ACC112 (cell line): Measurements from ENCODE around the gene PHACTR4.
"Not testable (repeated sequence)": the region's sequence is repeated elsewhere in the genome, so short reads cannot be mapped to it uniquely, and the experiment has no call there.

Experiments
- H2AFZ ChIP-seq: fragments of 200-600 bp; sonication (generic); one replicate; pipeline ENCODE4 v1.6.0; 2017; ENCODE audit warnings: antibody characterized with exemption, low read length; ENCODE audit not compliant: unreplicated experiment
- H3K27ac ChIP-seq: fragments of 200-600 bp; sonication (generic); 2 replicates; pipeline ENCODE4 v1.5.1; 2014; ENCODE audit warnings: low read depth, mild to moderate bottlenecking, antibody characterized with exemption, low read length, moderate library complexity
- H3K27me3 ChIP-seq: fragments of 200-600 bp; sonication (generic); 2 replicates; pipeline ENCODE4 v1.6.1; 2014; ENCODE audit warnings: mild to moderate bottlenecking, antibody characterized with exemption, low read length, moderate library complexity, mixed read lengths; ENCODE audit not compliant: insufficient read depth
- H3K36me3 ChIP-seq: fragments of 200-600 bp; sonication (generic); 2 replicates; pipeline ENCODE4 v1.6.1; 2016; ENCODE audit warnings: mild to moderate bottlenecking, antibody characterized with exemption, low read length, moderate library complexity, mixed read lengths; ENCODE audit not compliant: insufficient read depth
- H3K4me1 ChIP-seq: fragments of 200-600 bp; sonication (generic); one replicate; pipeline ENCODE4 v1.6.1; 2016; ENCODE audit warnings: low read length, mixed read lengths; ENCODE audit not compliant: insufficient read depth, unreplicated experiment, control insufficient read depth
- H3K4me3 ChIP-seq: fragments of 200-600 bp; sonication (generic); 2 replicates; pipeline ENCODE4 v1.5.1; 2014; ENCODE audit warnings: mild to moderate bottlenecking, low read depth, low read length
- H3K79me2 ChIP-seq: fragments of 200-600 bp; sonication (generic); one replicate; pipeline ENCODE4 v1.6.0; 2016; ENCODE audit warnings: low read length; ENCODE audit not compliant: control insufficient read depth, unreplicated experiment, insufficient read depth

Gene PHACTR4

GRCh38 chr1:28538286-28538685 is 168.7 kb downstream of the PHACTR4 start:
- H3K79me2 ChIP-seq: no peaks in the 10 kb centered on the region
- no peak overlapping the region for H2AFZ ChIP-seq
- no peaks in the 10 kb centered on the region for H3K4me1 ChIP-seq
- no peaks in the 10 kb centered on the region for H3K27me3 ChIP-seq
- H3K36me3 ChIP-seq: peaks cover 7% of the 10 kb centered on the region; the same call in 1 of the 2 replicates
- H3K4me3 ChIP-seq: no peak overlapping the region
- no peak overlapping the region for H3K27ac ChIP-seq

DNA sequence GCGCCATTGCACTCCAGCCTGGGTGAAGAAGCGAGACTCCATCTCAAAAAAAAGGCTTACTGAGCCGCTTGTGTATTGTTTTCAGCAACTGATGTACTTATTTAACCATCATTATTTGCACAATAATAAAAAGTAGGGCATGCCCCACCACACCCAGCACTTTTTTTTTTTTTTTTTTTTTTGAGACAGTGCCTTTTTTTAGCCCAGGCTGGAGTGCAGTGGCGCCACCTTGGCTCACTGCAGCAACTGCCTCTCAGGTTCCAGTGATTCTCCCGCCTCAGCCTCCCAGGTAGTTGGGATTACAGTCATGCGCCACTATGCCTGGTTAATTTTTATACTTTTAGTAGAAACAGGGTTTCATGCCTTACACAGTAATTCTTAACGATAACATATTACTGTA is 171.1 kb downstream of the PHACTR4 start:
- no peak overlapping the region for H3K27ac ChIP-seq

GRCh38 chr1:28541414-28542015 is 172.0 kb downstream of the PHACTR4 start:
- not testable (repeated sequence) for H3K27me3 ChIP-seq, H2AFZ ChIP-seq, H3K79me2 ChIP-seq, H3K4me3 ChIP-seq, H3K36me3 ChIP-seq, H3K4me1 ChIP-seq, H3K27ac ChIP-seq

More for the DNA sequence above, 171.1 kb downstream of the PHACTR4 start:
- Histone ChIP-seq H3K27me3 (no peaks in the 10 kb centered on the region), H3K4me1 (no peaks in the 10 kb centered on the region), H3K4me3 (no peak overlapping the region), H3K36me3 (peaks cover 7% of the 10 kb centered on the region; the same call in 1 of the 2 replicates), H3K79me2 (no peaks in the 10 kb centered on the region), H2AFZ (no peak overlapping the region)

- Histone ChIP-seq H3K4me1 (no peaks in the 10 kb centered on the region), H3K27ac (no peak overlapping the region), H3K27me3 (no peaks in the 10 kb centered on the region), H2AFZ (no peak overlapping the region), H3K4me3 (no peak overlapping the region), H3K36me3 (no peaks in the 10 kb centered on the region), H3K79me2 (no peaks in the 10 kb centered on the region)
These were observed 175.7 kb downstream of the PHACTR4 start for GRCh38 chr1:28545246-28545628.

DNA sequence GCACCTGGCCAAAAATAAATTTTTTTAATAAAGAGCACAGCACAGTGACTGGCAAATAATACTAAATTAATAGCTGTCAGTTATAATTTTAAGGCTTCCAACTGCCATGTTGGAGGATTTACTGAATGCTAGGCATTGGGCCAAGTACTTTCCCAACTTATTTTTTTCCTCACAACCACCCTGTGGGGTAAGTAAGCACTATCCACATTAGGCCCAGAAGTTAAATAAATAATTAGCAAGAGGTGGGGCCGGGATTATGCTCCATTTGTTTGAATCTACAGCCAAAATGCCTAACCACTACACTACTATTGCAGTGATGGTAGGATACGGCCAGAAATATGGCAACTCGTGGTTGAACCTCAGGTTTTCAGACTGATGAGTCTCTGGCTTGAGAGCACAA is 178.8 kb downstream of the PHACTR4 start:
- H3K27me3 ChIP-seq: no peaks in the 10 kb centered on the region

More for the DNA sequence above, 178.8 kb downstream of the PHACTR4 start:
- no peak overlapping the region for H3K4me3 ChIP-seq
- no peaks in the 10 kb centered on the region for H3K4me1 ChIP-seq
- peaks cover 3% of the 10 kb centered on the region for H3K79me2 ChIP-seq
- H3K27ac ChIP-seq: no peak overlapping the region
- no peak overlapping the region for H2AFZ ChIP-seq
- H3K36me3 ChIP-seq: no peaks in the 10 kb centered on the region
